Liver (tissue), 9 donors: ENCODE measurements around the gene MACROH2A1. TPM values are rescaled to one million over a fixed set of nuclear protein-coding genes. Genes with fewer than 3 reads are reported as not detected.

Experiments
- DNase-seq: peaks from one replicate; pipeline ENCODE4 v3.0.0-alpha.2; 2017; ENCODE audit warnings: low spot score
- H3K27ac ChIP-seq, 2 donors: one replicate each; pipeline ENCODE4 v1.7.0; 2013; ENCODE audit warnings: inconsistent platforms in 2 of 2, low read length in 2 of 2, control low read depth in 1 of 2, low read depth in 1 of 2, mild to moderate bottlenecking in 1 of 2
- H3K27me3 ChIP-seq, 4 donors: one replicate each; pipeline versions ENCODE4 v1.6.1 to v1.7.0; 2013; ENCODE audit warnings: low read length in 3 of 4, inconsistent platforms in 1 of 4, mild to moderate bottlenecking in 1 of 4, moderate library complexity in 1 of 4; ENCODE audit not compliant: control insufficient read depth in 4 of 4, insufficient read depth in 4 of 4
- H3K36me3 ChIP-seq, 4 donors: one replicate each; pipeline versions ENCODE4 v1.6.1 to v1.7.0; 2013; ENCODE audit warnings: low read length in 3 of 4, mild to moderate bottlenecking in 3 of 4, low read depth in 1 of 4, moderate library complexity in 1 of 4; ENCODE audit not compliant: control insufficient read depth in 4 of 4, insufficient read depth in 3 of 4
- H3K4me1 ChIP-seq, 4 donors: one replicate each; pipeline versions ENCODE4 v1.6.1 to v1.7.0; 2013; ENCODE audit warnings: low read length in 3 of 4, mild to moderate bottlenecking in 3 of 4, moderate library complexity in 1 of 4; ENCODE audit not compliant: control insufficient read depth in 4 of 4, insufficient read depth in 4 of 4
- H3K4me3 ChIP-seq, 3 donors: one replicate each; pipeline versions ENCODE4 v1.6.1 to v1.7.0; 2013; ENCODE audit warnings: low read length in 3 of 3, control low read depth in 1 of 3, low read depth in 1 of 3, mild to moderate bottlenecking in 1 of 3
- H3K9ac ChIP-seq, 2 donors: one replicate each; pipeline ENCODE4 v1.7.0; 2013; ENCODE audit warnings: low read length in 2 of 2, mild to moderate bottlenecking in 2 of 2, moderate library complexity in 2 of 2, control low read depth in 1 of 2, low read depth in 1 of 2
- H3K9me3 ChIP-seq, 4 donors: one replicate each; pipeline versions ENCODE4 v1.6.1 to v1.7.0; 2013; ENCODE audit warnings: low read length in 3 of 4; ENCODE audit not compliant: control insufficient read depth in 4 of 4
- EGR1 ChIP-seq, 2 donors: IDR thresholded peaks; 2 replicates each; pipeline ENCODE4 v1.6.1; 2016 to 2018; ENCODE audit warnings: antibody characterized with exemption in 2 of 2, low read depth in 2 of 2
- FOXA1 ChIP-seq: IDR thresholded peaks from 2 replicates; pipeline ENCODE4 v1.6.1; 2016; ENCODE audit warnings: antibody characterized with exemption
- FOXA2 ChIP-seq: IDR thresholded peaks from 2 replicates; pipeline ENCODE4 v1.6.1; 2016; ENCODE audit warnings: antibody characterized with exemption
- GABPA ChIP-seq, 2 donors: IDR thresholded peaks in 1 of 2; conservative IDR thresholded peaks in 1 of 2; 2 replicates each; pipeline ENCODE4 v1.6.1; 2016; ENCODE audit warnings: antibody characterized with exemption in 2 of 2, mild to moderate bottlenecking in 1 of 2, moderate library complexity in 1 of 2
- HNF4A ChIP-seq, 2 donors: conservative IDR thresholded peaks; 2 replicates each; pipeline ENCODE4 v1.6.1; 2016; ENCODE audit warnings: antibody characterized with exemption in 2 of 2, mild to moderate bottlenecking in 2 of 2
- HNF4G ChIP-seq: IDR thresholded peaks from 2 replicates; pipeline ENCODE4 v1.6.1; 2016; ENCODE audit warnings: antibody characterized with exemption
- JUND ChIP-seq, 2 donors: IDR thresholded peaks; 2 replicates each; pipeline ENCODE4 v1.6.1; 2016; ENCODE audit warnings: antibody characterized with exemption in 2 of 2
- NR2F2 ChIP-seq: IDR thresholded peaks from 2 replicates; pipeline ENCODE4 v1.6.1; 2016; ENCODE audit warnings: antibody characterized with exemption
- RAD21 ChIP-seq, 2 donors: IDR thresholded peaks; 2 replicates each; pipeline ENCODE4 v1.6.1; 2016; ENCODE audit warnings: antibody characterized with exemption in 2 of 2, mild to moderate bottlenecking in 2 of 2
- SP1 ChIP-seq: IDR thresholded peaks from 2 replicates; pipeline ENCODE4 v1.6.1; 2018; ENCODE audit warnings: antibody characterized with exemption, mild to moderate bottlenecking
- TAF1 ChIP-seq: conservative IDR thresholded peaks from 2 replicates; pipeline ENCODE4 v1.6.1; 2016; ENCODE audit warnings: antibody characterized with exemption, mild to moderate bottlenecking
- YY1 ChIP-seq: IDR thresholded peaks from 2 replicates; pipeline ENCODE4 v1.6.1; 2016; ENCODE audit warnings: antibody characterized with exemption, mild to moderate bottlenecking
- WGBS: extraction: QIAGEN DNeasy Blood & Tissue Kit; methylation state at CpG from one replicate; pipeline ENCODE4 v1.1.7; 2013; 5-methylcytosine and 5-hydroxymethylcytosine counted together
- polyA plus RNA-seq, 2 donors: library from polyadenylated mRNA; stranded (reverse) in 1 of 2; unstranded in 1 of 2; fragments of 200-250 nt in 1 of 2; fragments of >200 nt in 1 of 2; fragmentation: Nextera tagmentation in 1 of 2; extraction: Ambion mirVana in 1 of 2; gene quantifications; one replicate each; pipeline versions ENCODE4 v1.2.1 to v1.2.3, GENCODE V29; 2013 to 2015
- total RNA-seq, 2 donors: library from RNA; depleted of rRNA; stranded (reverse); fragments of >200 nt; gene quantifications; one replicate each; pipeline ENCODE4 v1.2.3, GENCODE V29; 2014
- TF ChIP-seq, protein P1 (sequence below): IDR thresholded peaks from 2 replicates; pipeline ENCODE4 v1.6.1; 2016; ENCODE audit warnings: antibody characterized with exemption
- TF ChIP-seq, protein P2 (sequence below): IDR thresholded peaks from 2 replicates; pipeline ENCODE4 v1.6.1; 2016; ENCODE audit warnings: antibody characterized with exemption
- TF ChIP-seq, protein P3 (sequence below): fragments of 150-350 bp; IDR thresholded peaks from 2 replicates; pipeline ENCODE4 v1.5.1; 2017; ENCODE audit warnings: improper control_type of control experiment, low read depth, low read length; ENCODE audit not compliant: missing input control
- TF ChIP-seq, protein P4 (sequence below): IDR thresholded peaks from 2 replicates; pipeline ENCODE4 v1.6.1; 2016; ENCODE audit warnings: antibody characterized with exemption
- TF ChIP-seq, protein P5 (sequence below): IDR thresholded peaks from 2 replicates; pipeline ENCODE4 v1.6.1; 2016; ENCODE audit warnings: antibody characterized with exemption, mild to moderate bottlenecking
- donor health status: healthy.
- donor health status: healthy.
- donor health status: healthy.
- donor health status: healthy.
- donor health status: healthy.

MACROH2A1 gene
- total and polyA plus RNA-seq, 4 donors = 33.7 to 113 (median 62.7) TPM

- TF ChIP-seq GABPA (IDR thresholded peaks at IDR 0.05 in 1 of 2, conservative IDR thresholded peaks at IDR 0.05 in 1 of 2) = no peak
- no peak for TF ChIP-seq HNF4G
- TF ChIP-seq RAD21 (IDR thresholded peaks at IDR 0.05) = no peak
- TF ChIP-seq HNF4A (conservative IDR thresholded peaks at IDR 0.05) = no peak
- TF ChIP-seq NR2F2 = no peak
- TF ChIP-seq, protein P1, sequence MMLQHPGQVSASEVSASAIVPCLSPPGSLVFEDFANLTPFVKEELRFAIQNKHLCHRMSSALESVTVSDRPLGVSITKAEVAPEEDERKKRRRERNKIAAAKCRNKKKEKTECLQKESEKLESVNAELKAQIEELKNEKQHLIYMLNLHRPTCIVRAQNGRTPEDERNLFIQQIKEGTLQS = no peak
- no peak for TF ChIP-seq EGR1 (IDR thresholded peaks at IDR 0.05; ENCODE audit: low read depth in 2 of 2)
- no peak for TF ChIP-seq SP1
- no peak for DNase-seq
- no peak overlapping the region for H3K4me3 ChIP-seq
- WGBS = 71% methylated on average over 9 of the region's 9 CpGs
- H3K36me3 ChIP-seq = no peaks in the 10 kb centered on the region
- peaks cover 0 to 4% (median 1%) of the 10 kb centered on the region in 4 donors for H3K9me3 ChIP-seq
- no peak overlapping the region for H3K9ac ChIP-seq
- no peaks in the 10 kb centered on the region for H3K27me3 ChIP-seq
- no peaks in the 10 kb centered on the region for H3K4me1 ChIP-seq
- H3K27ac ChIP-seq = no peak overlapping the region
These were observed 49.2 kb upstream of the MACROH2A1 start for GRCh38 chr5:135448071-135448739.

DNA sequence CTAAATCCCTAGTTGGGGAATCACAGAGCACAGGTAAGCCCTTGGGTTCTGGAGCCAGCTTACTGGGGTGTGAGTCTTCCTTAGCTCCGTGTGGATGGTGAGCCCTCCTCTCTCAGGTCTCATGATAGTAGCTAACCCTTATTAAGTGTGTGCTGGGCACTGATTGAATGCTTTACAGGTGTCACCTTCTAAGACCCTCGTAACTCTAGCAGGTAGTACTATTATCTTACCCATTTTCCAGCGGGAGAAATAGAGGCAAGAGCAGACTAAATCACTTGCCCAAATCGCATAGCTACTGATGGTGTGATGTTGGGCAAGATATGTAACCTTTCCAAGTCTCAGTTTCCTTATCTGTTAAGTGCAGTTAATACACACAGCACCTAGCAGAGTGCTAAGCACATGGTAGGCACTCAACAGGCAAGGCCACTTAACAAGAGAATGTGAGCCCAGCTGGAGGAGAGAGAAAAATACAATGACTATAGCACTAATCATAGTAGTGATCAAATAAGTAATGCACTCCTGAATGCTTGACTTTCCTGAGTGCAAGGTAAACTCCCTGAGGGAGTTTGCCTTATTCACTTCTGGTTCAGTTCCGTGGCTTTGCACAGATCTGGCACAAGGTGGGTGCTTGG lies 48.4 kb upstream of the MACROH2A1 start, which contains the start of gene DCANP1:
TSS of gene DCANP1 (minus strand) at position 51 of the 632 bp plus-strand sequence. CDS start 240 bp downstream, outside the sequence.
- H3K4me1 ChIP-seq = no peaks in the 10 kb centered on the region
- WGBS = 83% methylated on average over 5 of the region's 5 CpGs
- no peaks in the 10 kb centered on the region for H3K36me3 ChIP-seq
- no peak within 1 kb of the TSS for H3K9ac ChIP-seq
- TF ChIP-seq, protein P1 = no peak
- TF ChIP-seq GABPA (IDR thresholded peaks at IDR 0.05 in 1 of 2, conservative IDR thresholded peaks at IDR 0.05 in 1 of 2) (no peak), TAF1 (no peak), EGR1 (IDR thresholded peaks at IDR 0.05; ENCODE audit: low read depth in 2 of 2) (no peak), RAD21 (IDR thresholded peaks at IDR 0.05) (no peak), HNF4A (conservative IDR thresholded peaks at IDR 0.05) (no peak), FOXA2 (no peak), JUND (IDR thresholded peaks at IDR 0.05) (no peak), SP1 (no peak), NR2F2 (no peak), YY1 (no peak), FOXA1 (no peak)
- TF ChIP-seq, protein P2, sequence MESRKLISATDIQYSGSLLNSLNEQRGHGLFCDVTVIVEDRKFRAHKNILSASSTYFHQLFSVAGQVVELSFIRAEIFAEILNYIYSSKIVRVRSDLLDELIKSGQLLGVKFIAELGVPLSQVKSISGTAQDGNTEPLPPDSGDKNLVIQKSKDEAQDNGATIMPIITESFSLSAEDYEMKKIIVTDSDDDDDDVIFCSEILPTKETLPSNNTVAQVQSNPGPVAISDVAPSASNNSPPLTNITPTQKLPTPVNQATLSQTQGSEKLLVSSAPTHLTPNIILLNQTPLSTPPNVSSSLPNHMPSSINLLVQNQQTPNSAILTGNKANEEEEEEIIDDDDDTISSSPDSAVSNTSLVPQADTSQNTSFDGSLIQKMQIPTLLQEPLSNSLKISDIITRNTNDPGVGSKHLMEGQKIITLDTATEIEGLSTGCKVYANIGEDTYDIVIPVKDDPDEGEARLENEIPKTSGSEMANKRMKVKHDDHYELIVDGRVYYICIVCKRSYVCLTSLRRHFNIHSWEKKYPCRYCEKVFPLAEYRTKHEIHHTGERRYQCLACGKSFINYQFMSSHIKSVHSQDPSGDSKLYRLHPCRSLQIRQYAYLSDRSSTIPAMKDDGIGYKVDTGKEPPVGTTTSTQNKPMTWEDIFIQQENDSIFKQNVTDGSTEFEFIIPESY = no peak
- TF ChIP-seq, protein P3, sequence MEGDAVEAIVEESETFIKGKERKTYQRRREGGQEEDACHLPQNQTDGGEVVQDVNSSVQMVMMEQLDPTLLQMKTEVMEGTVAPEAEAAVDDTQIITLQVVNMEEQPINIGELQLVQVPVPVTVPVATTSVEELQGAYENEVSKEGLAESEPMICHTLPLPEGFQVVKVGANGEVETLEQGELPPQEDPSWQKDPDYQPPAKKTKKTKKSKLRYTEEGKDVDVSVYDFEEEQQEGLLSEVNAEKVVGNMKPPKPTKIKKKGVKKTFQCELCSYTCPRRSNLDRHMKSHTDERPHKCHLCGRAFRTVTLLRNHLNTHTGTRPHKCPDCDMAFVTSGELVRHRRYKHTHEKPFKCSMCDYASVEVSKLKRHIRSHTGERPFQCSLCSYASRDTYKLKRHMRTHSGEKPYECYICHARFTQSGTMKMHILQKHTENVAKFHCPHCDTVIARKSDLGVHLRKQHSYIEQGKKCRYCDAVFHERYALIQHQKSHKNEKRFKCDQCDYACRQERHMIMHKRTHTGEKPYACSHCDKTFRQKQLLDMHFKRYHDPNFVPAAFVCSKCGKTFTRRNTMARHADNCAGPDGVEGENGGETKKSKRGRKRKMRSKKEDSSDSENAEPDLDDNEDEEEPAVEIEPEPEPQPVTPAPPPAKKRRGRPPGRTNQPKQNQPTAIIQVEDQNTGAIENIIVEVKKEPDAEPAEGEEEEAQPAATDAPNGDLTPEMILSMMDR = no peak
- TF ChIP-seq, protein P4, sequence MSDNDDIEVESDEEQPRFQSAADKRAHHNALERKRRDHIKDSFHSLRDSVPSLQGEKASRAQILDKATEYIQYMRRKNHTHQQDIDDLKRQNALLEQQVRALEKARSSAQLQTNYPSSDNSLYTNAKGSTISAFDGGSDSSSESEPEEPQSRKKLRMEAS = no peak
- TF ChIP-seq, protein P5, sequence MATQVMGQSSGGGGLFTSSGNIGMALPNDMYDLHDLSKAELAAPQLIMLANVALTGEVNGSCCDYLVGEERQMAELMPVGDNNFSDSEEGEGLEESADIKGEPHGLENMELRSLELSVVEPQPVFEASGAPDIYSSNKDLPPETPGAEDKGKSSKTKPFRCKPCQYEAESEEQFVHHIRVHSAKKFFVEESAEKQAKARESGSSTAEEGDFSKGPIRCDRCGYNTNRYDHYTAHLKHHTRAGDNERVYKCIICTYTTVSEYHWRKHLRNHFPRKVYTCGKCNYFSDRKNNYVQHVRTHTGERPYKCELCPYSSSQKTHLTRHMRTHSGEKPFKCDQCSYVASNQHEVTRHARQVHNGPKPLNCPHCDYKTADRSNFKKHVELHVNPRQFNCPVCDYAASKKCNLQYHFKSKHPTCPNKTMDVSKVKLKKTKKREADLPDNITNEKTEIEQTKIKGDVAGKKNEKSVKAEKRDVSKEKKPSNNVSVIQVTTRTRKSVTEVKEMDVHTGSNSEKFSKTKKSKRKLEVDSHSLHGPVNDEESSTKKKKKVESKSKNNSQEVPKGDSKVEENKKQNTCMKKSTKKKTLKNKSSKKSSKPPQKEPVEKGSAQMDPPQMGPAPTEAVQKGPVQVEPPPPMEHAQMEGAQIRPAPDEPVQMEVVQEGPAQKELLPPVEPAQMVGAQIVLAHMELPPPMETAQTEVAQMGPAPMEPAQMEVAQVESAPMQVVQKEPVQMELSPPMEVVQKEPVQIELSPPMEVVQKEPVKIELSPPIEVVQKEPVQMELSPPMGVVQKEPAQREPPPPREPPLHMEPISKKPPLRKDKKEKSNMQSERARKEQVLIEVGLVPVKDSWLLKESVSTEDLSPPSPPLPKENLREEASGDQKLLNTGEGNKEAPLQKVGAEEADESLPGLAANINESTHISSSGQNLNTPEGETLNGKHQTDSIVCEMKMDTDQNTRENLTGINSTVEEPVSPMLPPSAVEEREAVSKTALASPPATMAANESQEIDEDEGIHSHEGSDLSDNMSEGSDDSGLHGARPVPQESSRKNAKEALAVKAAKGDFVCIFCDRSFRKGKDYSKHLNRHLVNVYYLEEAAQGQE = no peak
- H3K4me3 ChIP-seq = no peak within 1 kb of the TSS
- DNase-seq = no peak
- no peak within 1 kb of the TSS for H3K27ac ChIP-seq
- H3K27me3 ChIP-seq = no peaks in the 10 kb centered on the region
- H3K9me3 ChIP-seq = peaks cover 0 to 4% (median 1%) of the 10 kb centered on the region in 4 donors
